Endodermal cell (in vitro differentiated cells): Measurements from ENCODE around the gene ZNF740. TPM values are rescaled to one million over a fixed set of nuclear protein-coding genes. Genes with fewer than 3 reads are reported as not detected.
A peak's percentile ranks its signal among the peaks of the same experiment; 100 is the strongest.

Experiments used
- DNase-seq: peaks from one replicate; pipeline ENCODE4 v3.0.0-alpha.2; 2017
- H3K27ac ChIP-seq: 2 replicates; pipeline ENCODE4 v1.5.1; 2013; ENCODE audit warnings: mild to moderate bottlenecking, low read depth, low read length, moderate library complexity
- H3K27me3 ChIP-seq: 2 replicates; pipeline ENCODE4 v1.6.1; 2013; ENCODE audit warnings: mild to moderate bottlenecking, low read length, moderate library complexity; ENCODE audit not compliant: insufficient read depth, control insufficient read depth, poor library complexity, severe bottlenecking
- H3K36me3 ChIP-seq: 2 replicates; pipeline ENCODE4 v1.7.0; 2013; ENCODE audit warnings: mild to moderate bottlenecking, low read length, moderate library complexity; ENCODE audit not compliant: control insufficient read depth, insufficient read depth
- H3K4me1 ChIP-seq: one replicate; pipeline ENCODE4 v1.7.0; 2013; ENCODE audit warnings: low read length; ENCODE audit not compliant: control insufficient read depth, insufficient read depth
- H3K4me3 ChIP-seq: 2 replicates; pipeline ENCODE4 v1.5.1; 2013; ENCODE audit warnings: mild to moderate bottlenecking, low read length, moderate library complexity
- H3K9ac ChIP-seq: 2 replicates; pipeline ENCODE4 v1.6.1; 2013; ENCODE audit warnings: mild to moderate bottlenecking, low read length, moderate library complexity; ENCODE audit not compliant: poor library complexity, severe bottlenecking; ENCODE audit errors: extremely low read depth
- H3K9me3 ChIP-seq: 2 replicates; pipeline ENCODE4 v1.6.1; 2013; ENCODE audit warnings: mild to moderate bottlenecking, low read length, moderate library complexity; ENCODE audit not compliant: control insufficient read depth
- H3K27ac Mint-ChIP-seq: 2 replicates; pipeline ENCODE4 v1.8.0; 2020; ENCODE audit warnings: mixed read lengths
- H3K27me3 Mint-ChIP-seq: 2 replicates; pipeline ENCODE4 v1.8.0; 2021; ENCODE audit warnings: mild to moderate bottlenecking, mixed read lengths; ENCODE audit not compliant: insufficient read depth
- H3K36me3 Mint-ChIP-seq: 2 replicates; pipeline ENCODE4 v1.8.0; 2020; ENCODE audit warnings: low read depth, mixed read lengths
- H3K4me1 Mint-ChIP-seq: 2 replicates; pipeline ENCODE4 v1.8.0; 2020; ENCODE audit warnings: mixed read lengths
- H3K4me3 Mint-ChIP-seq: 2 replicates; pipeline ENCODE4 v1.8.0; 2020; ENCODE audit warnings: mild to moderate bottlenecking, moderate library complexity, mixed read lengths
- H3K9me3 Mint-ChIP-seq: 2 replicates; pipeline ENCODE4 v1.8.0; 2020; ENCODE audit warnings: mild to moderate bottlenecking, mixed read lengths
- WGBS, 2 experiments: methylation state at CpG; one replicate each; pipeline versions ENCODE4 v1.1.5 to v1.1.7; 2013; ENCODE audit warnings: missing lambda C conversion rate in 2 of 2, mixed read lengths in 1 of 2; ENCODE audit not compliant: insufficient coverage in 1 of 2, insufficient read length in 1 of 2; 5-methylcytosine and 5-hydroxymethylcytosine counted together
- total RNA-seq, 2 donors: library from RNA; stranded (reverse); fragmentation: NEBNext Ultra II Directional in 1 of 2; extraction: Animal tissue kit (Norgen Biotek cat#: 25700) in 1 of 2; gene quantifications; 2 replicates in 1 of 2; 3 replicates in 1 of 2; pipeline ENCODE4 v1.2.1, GENCODE V29; 2021
- TF ChIP-seq, protein P1 (sequence below): fragments of 200-600 bp; sonication (generic); conservative IDR thresholded peaks from 2 replicates; pipeline ENCODE4 v1.5.0; 2021; ENCODE audit warnings: antibody characterized with exemption, mild to moderate bottlenecking

ZNF740 gene
- total RNA-seq, 2 donors from 2014 or later = 54.0 to 54.6 TPM

DNA sequence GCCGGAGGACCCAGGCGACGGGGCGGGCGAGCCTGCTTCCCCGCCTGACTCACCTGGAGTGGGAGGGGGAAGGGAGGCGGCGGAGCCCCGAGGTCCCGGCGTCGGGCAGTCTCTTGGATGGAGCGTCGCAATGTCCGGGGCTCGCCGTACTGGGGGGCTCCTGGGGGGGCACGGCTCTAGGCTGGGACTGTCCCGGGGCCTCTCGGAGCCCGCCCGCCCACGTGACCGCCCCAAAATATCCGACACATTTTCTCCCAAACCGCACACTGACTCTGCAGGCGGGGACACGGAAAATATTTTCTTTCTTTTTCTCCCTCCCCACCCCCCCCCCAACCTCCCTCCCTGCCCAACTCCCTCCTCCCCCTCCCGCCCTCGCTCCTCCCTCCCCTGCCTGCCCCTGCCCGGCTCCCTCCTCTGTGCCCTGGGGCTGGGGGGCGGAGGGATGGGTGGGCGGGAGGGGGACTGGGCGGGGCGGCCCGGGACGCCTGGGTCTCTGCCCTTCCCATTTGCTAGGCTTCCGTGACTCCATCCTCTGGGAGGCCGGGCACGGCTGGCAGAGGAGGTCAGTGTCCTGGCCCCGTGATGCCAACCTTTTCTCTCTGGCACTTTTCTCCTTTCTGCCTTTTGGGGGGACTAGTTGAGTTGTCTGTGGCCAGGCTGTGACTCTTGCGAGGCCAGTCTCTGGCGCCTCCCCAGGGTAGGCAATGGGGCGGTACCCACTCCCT, 51.6 kb downstream of the ZNF740 start, which contains the start of gene RARG:
RARG (minus strand) TSS at position 289 of the 725 bp plus-strand sequence. CDS start 4,664 bp downstream, outside the sequence.
- Histone ChIP-seq H3K4me1 (peaks cover 16% of the 10 kb centered on the region), H3K9me3 (no peaks in the 10 kb centered on the region), H3K4me3 (peak within 1 kb of the TSS; percentile 74), H3K27ac (no peak within 1 kb of the TSS), H3K27me3 (peaks cover 8% of the 10 kb centered on the region), H3K36me3 (no peaks in the 10 kb centered on the region), H3K9ac (no peak within 1 kb of the TSS)
- Mint-ChIP-seq H3K4me1 (peaks cover 57% of the 10 kb centered on the region), H3K27me3 (peaks cover 21% of the 10 kb centered on the region), H3K4me3 (peak within 1 kb of the TSS; percentile 64), H3K27ac (peak within 1 kb of the TSS; percentile 46), H3K36me3 (peaks cover under 1% of the 10 kb centered on the region), H3K9me3 (no peaks in the 10 kb centered on the region)
- DNase-seq = peak; percentile 89
- TF ChIP-seq, protein P1, sequence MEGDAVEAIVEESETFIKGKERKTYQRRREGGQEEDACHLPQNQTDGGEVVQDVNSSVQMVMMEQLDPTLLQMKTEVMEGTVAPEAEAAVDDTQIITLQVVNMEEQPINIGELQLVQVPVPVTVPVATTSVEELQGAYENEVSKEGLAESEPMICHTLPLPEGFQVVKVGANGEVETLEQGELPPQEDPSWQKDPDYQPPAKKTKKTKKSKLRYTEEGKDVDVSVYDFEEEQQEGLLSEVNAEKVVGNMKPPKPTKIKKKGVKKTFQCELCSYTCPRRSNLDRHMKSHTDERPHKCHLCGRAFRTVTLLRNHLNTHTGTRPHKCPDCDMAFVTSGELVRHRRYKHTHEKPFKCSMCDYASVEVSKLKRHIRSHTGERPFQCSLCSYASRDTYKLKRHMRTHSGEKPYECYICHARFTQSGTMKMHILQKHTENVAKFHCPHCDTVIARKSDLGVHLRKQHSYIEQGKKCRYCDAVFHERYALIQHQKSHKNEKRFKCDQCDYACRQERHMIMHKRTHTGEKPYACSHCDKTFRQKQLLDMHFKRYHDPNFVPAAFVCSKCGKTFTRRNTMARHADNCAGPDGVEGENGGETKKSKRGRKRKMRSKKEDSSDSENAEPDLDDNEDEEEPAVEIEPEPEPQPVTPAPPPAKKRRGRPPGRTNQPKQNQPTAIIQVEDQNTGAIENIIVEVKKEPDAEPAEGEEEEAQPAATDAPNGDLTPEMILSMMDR = no peak
- 2 to 3% methylated on average over 4 to 36 of the region's 44 CpGs for WGBS, 2 experiments

DNA sequence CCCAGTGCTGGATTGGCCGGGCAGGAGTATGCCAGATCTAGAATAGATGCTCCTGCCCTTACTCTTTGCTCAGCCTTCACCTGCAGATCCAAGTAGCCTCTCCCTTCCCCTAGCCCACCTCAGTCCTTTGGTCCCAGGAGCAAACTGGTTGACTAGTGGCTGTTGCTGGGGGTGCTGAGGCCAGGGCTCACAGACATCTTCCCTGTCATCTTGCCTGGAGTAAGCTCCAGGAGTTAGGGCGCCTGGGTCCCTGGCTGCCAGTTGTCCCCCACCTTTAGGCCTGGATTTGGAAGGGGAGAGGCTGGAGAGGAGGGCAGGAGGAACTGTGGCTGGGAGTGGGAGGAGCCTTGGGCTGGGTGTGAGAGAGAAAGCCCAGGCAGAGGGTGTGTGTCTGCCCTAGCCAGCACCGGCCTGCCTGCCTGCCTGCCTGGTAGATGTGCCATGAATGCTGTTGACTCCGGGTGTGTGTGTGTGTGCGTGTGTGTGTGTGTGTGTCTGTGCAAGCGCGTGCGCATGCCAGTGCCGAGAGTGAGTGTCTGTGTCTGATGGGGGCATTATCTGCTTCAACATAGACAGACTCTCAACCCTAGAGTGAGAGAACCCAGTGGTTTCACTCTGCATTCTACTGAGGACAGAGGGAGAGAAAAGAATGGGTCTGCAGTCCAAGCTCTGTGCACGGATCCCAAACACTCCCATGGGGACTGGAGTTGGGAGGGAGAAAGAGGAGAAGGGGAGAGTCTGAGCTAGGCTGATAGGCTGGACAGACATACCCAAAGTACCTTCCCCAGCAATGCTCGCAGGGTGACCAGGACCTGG, 52.3 kb downstream of the ZNF740 start:
- H3K9ac ChIP-seq = no peak overlapping the region
- H3K9me3 Mint-ChIP-seq = no peaks in the 10 kb centered on the region
- peak overlapping the region; percentile 50 for H3K4me3 ChIP-seq
- H3K27ac Mint-ChIP-seq = peak overlapping the region; percentile 46
- WGBS, 2 experiments = 39 to 73% methylated on average over 2 to 11 of the region's 11 CpGs
- no peak overlapping the region for H3K27ac ChIP-seq
- H3K4me1 ChIP-seq = peaks cover 16% of the 10 kb centered on the region
- no peaks in the 10 kb centered on the region for H3K9me3 ChIP-seq
- TF ChIP-seq, protein P1 = no peak
- H3K36me3 ChIP-seq = no peaks in the 10 kb centered on the region
- peak overlapping the region; percentile 64 for H3K4me3 Mint-ChIP-seq
- peak; percentile 90 for DNase-seq
- H3K27me3 ChIP-seq = peaks cover 8% of the 10 kb centered on the region
- H3K27me3 Mint-ChIP-seq = peaks cover 20% of the 10 kb centered on the region
- peaks cover 57% of the 10 kb centered on the region for H3K4me1 Mint-ChIP-seq
- H3K36me3 Mint-ChIP-seq = no peaks in the 10 kb centered on the region

GRCh38 chr12:53233671-53234121, 53.2 kb downstream of the ZNF740 start:
- H3K4me3 ChIP-seq = no peak overlapping the region
- H3K4me1 Mint-ChIP-seq = peaks cover 57% of the 10 kb centered on the region
- H3K9me3 Mint-ChIP-seq = no peaks in the 10 kb centered on the region
- peak; percentile 80 for DNase-seq
- H3K9me3 ChIP-seq = no peaks in the 10 kb centered on the region
- no peaks in the 10 kb centered on the region for H3K36me3 Mint-ChIP-seq
- WGBS, 2 experiments = 57 to 67% methylated on average over 1 to 6 of the region's 7 CpGs
- TF ChIP-seq, protein P1 = peak; percentile 51
- no peak overlapping the region for H3K9ac ChIP-seq
- peaks cover 8% of the 10 kb centered on the region for H3K27me3 ChIP-seq
- peaks cover 19% of the 10 kb centered on the region for H3K27me3 Mint-ChIP-seq
- peak overlapping the region; percentile 69 for H3K27ac Mint-ChIP-seq
- H3K27ac ChIP-seq = peak overlapping the region; percentile 80
- no peaks in the 10 kb centered on the region for H3K36me3 ChIP-seq
- H3K4me1 ChIP-seq = peaks cover 16% of the 10 kb centered on the region
- H3K4me3 Mint-ChIP-seq = peak overlapping the region; percentile 64
